ENCODE measurements around the gene SERHL2.

DNA sequence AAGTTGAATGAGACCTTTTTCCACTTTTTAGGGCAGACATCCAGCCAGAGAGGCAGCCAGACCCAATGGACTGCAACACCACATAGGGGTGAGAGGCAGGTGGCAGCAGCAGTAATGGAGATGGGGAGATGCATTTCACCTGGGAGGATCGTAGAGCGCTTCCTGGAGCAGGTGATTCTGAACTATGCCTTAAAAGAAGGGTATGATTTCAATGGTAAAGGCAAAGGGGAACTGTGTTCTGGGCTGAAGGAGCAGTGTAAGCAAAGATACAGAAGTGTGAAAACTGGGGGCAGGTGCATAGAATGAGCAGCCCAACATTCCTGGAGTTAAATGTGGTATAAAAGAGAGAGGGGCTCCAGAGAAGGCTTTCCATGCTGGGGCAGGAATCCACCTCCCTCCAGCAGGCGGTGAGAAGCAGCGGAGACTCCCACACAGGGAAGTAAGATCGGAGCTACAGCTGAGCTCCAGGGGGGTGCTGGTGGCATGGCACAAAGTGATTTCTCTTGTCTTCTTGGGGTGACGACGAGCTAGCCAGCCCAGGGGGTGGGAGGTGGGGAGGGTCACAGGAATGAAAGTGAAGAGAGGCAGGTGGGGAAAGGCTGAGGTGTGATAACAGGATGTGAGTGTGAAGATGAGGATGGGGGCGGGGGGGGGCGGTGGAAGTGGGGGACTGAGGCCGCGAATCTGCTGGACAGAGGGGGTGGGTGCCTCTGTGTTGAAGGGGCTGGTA, 4.3 kb upstream of the SERHL2 start:
- TF ChIP-seq, protein P1, sequence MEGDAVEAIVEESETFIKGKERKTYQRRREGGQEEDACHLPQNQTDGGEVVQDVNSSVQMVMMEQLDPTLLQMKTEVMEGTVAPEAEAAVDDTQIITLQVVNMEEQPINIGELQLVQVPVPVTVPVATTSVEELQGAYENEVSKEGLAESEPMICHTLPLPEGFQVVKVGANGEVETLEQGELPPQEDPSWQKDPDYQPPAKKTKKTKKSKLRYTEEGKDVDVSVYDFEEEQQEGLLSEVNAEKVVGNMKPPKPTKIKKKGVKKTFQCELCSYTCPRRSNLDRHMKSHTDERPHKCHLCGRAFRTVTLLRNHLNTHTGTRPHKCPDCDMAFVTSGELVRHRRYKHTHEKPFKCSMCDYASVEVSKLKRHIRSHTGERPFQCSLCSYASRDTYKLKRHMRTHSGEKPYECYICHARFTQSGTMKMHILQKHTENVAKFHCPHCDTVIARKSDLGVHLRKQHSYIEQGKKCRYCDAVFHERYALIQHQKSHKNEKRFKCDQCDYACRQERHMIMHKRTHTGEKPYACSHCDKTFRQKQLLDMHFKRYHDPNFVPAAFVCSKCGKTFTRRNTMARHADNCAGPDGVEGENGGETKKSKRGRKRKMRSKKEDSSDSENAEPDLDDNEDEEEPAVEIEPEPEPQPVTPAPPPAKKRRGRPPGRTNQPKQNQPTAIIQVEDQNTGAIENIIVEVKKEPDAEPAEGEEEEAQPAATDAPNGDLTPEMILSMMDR (IDR thresholded peaks at IDR 0.05), result no peak
- TF ChIP-seq RCOR1 (IDR thresholded peaks at IDR 0.05; ENCODE audit: low read length) (no peak), RAD21 (IDR thresholded peaks at IDR 0.05; ENCODE audit: low read length) (no peak), TCF12 (IDR thresholded peaks at IDR 0.05) (no peak), EZH2phosphoT487 (IDR thresholded peaks at IDR 0.05; ENCODE audit: borderline replicate concordance, low read depth) (no peak), FOXM1 (IDR thresholded peaks at IDR 0.05; ENCODE audit: low read depth) (no peak), MXI1 (IDR thresholded peaks at IDR 0.05; ENCODE audit: low read depth, low read length) (no peak), GATA2 (CRISPR knock-in tag; IDR thresholded peaks at IDR 0.05) (no peak), YY1 (IDR thresholded peaks at IDR 0.05; ENCODE audit: low read depth) (no peak), JUND (IDR thresholded peaks at IDR 0.05) (no peak), POLR2AphosphoS5 (IDR thresholded peaks at IDR 0.05; ENCODE audit: low read depth, low read length) (no peak), PBX3 (IDR thresholded peaks at IDR 0.05) (no peak)
- TF ChIP-seq, protein P2, sequence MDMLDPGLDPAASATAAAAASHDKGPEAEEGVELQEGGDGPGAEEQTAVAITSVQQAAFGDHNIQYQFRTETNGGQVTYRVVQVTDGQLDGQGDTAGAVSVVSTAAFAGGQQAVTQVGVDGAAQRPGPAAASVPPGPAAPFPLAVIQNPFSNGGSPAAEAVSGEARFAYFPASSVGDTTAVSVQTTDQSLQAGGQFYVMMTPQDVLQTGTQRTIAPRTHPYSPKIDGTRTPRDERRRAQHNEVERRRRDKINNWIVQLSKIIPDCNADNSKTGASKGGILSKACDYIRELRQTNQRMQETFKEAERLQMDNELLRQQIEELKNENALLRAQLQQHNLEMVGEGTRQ (IDR thresholded peaks at IDR 0.05; ENCODE audit: borderline replicate concordance, low read depth, low read length), result no peak
